Measurements from ENCODE around the gene IBA57.
"Not testable (repeated sequence)": the region's sequence is repeated elsewhere in the genome, so short reads cannot be mapped to it uniquely, and the experiment has no call there.

IBA57 gene

GRCh38 chr1:228219962-228220780 lies 54.6 kb downstream of the IBA57 start:
- TF ChIP-seq, protein P1, sequence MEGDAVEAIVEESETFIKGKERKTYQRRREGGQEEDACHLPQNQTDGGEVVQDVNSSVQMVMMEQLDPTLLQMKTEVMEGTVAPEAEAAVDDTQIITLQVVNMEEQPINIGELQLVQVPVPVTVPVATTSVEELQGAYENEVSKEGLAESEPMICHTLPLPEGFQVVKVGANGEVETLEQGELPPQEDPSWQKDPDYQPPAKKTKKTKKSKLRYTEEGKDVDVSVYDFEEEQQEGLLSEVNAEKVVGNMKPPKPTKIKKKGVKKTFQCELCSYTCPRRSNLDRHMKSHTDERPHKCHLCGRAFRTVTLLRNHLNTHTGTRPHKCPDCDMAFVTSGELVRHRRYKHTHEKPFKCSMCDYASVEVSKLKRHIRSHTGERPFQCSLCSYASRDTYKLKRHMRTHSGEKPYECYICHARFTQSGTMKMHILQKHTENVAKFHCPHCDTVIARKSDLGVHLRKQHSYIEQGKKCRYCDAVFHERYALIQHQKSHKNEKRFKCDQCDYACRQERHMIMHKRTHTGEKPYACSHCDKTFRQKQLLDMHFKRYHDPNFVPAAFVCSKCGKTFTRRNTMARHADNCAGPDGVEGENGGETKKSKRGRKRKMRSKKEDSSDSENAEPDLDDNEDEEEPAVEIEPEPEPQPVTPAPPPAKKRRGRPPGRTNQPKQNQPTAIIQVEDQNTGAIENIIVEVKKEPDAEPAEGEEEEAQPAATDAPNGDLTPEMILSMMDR (IDR thresholded peaks at IDR 0.05; ENCODE audit: control insufficient read depth, insufficient read depth, low read depth, low read length, missing control alignments), result no peak
- no peak for DNase-seq (ENCODE audit: low read depth)
- H3K4me3 ChIP-seq (ENCODE audit: control insufficient read depth, low read depth, low read length), result no peak overlapping the region

DNA sequence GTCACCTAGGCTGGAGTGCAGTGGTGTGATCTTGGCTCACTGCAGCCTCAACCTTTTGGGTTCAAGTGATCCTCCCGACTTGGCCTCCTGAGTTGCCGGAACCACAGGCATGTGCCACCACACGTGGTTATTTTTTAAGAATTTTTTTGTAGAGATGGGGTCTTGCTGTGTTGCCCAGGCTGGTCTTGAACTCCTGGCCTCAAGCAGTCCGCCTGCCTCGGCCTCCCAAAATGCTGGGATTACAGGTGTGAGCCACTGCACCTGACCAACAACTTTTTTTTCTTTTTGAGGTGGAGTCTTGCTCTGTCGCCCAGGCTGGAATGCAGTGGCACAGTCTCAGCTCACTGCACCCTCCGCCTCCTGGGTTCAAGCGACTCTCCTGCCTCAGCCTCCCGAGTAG lies 55.5 kb downstream of the IBA57 start:
- DNase-seq (ENCODE audit: low read depth); H3K4me3 ChIP-seq (ENCODE audit: control insufficient read depth, low read depth, low read length): not testable (repeated sequence)

DNA sequence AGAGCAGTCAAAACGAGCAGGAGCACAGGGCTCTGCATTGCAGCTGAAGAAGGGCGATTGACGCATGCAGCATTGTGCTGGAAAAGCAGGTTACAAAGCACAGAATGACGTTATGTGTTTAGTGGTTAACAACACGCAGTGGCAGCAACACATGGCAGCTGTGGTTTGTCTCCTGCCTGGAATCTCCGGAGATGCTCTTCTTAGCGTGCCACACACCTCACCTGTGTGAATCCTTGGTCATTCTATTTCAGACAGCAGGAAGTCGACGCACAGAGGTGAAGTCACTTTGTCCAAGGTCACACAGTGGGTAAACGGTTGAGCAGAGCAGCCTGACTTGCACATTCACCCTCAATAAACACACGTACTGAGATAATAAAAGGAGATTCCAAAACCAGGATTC lies 56.9 kb downstream of the IBA57 start:
- no peak for DNase-seq (ENCODE audit: low read depth)
- no peak overlapping the region for H3K4me3 ChIP-seq (ENCODE audit: control insufficient read depth, low read depth, low read length)
- TF ChIP-seq, protein P1 (IDR thresholded peaks at IDR 0.05; ENCODE audit: control insufficient read depth, insufficient read depth, low read depth, low read length, missing control alignments), result no peak

DNA sequence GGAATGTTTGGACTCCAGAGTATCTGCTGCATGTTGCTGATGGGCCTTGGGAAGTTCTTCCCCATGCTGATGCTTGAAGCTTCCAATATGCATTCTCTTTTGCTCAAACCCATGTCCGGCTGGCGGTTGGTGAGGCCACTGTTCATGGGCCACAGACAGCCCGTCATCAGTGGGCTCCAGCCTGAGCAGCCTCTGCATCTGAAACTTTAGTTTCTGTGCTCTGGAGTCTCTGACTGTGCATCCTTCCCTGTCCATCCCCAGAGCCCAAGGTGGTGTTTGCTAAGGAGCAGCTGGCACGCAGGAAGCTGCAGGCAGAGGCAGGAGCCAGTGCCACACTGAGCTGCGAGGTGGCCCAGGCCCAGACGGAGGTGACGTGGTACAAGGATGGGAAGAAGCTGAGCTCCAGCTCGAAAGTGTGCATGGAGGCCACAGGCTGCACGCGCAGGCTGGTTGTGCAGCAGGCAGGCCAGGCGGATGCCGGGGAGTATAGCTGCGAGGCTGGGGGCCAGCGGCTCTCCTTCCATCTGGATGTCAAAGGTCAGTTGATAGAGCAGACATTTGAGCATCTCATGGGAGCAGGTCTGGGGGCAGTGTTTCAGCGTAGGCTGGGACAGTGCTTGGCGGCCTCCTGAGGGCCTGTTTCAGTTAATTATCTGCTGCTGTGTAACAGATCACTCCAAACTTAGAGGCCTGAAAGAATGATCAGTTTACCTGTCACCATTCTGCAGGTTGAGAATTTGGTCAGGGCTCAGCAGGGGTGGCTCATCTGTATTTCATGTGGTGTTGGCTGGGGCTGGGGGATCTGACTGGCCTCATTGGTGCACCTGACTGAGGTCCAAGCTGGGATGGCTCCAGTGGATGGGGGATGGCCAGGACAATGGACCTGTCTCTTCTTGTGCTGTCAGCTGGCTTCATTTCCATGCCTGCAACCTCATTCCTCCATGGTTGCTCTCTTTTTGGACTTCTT lies 58.9 kb downstream of the IBA57 start:
- DNase-seq (ENCODE audit: low read depth), result no peak
- TF ChIP-seq, protein P1 (IDR thresholded peaks at IDR 0.05; ENCODE audit: control insufficient read depth, insufficient read depth, low read depth, low read length, missing control alignments), result no peak
- H3K4me3 ChIP-seq (ENCODE audit: control insufficient read depth, low read depth, low read length), result no peak overlapping the region

DNA sequence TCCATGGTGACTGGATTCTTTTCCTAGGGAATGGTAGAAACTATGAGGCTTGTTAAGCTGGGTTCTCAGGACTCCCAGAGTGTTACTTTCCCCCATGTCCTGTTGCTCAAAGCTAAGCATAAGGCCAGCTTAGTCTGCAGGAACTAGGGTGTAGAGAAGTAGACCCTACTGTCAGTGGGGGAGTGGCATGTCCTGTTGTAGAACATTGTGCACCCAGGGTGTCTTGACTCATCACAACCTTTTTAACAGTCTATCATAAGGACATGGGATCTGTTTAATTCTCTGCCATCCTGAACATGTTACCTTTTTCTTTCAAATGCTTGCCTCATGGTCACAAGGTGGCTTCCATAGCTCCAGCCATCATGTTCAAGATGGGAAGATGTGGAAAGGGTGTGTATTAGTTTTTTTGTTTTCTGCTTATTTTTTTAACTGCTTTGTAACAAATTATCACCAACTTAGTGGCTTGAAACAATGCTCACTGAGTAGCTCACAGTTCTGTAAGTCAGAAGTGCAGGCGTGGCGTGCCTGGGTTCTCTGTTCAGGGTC lies 59.6 kb downstream of the IBA57 start:
- TF ChIP-seq, protein P1 (IDR thresholded peaks at IDR 0.05; ENCODE audit: control insufficient read depth, insufficient read depth, low read depth, low read length, missing control alignments), result no peak
- no peak for DNase-seq (ENCODE audit: low read depth)

GRCh38 chr1:228225740-228226139 lies 60.1 kb downstream of the IBA57 start:
- TF ChIP-seq, protein P1 (IDR thresholded peaks at IDR 0.05; ENCODE audit: control insufficient read depth, insufficient read depth, low read depth, low read length, missing control alignments), result no peak
- no peak for DNase-seq (ENCODE audit: low read depth)
- H3K4me3 ChIP-seq (ENCODE audit: control insufficient read depth, low read depth, low read length), result no peak overlapping the region

More for the DNA sequence above, 59.6 kb downstream of the IBA57 start:
- no peak overlapping the region for H3K4me3 ChIP-seq (ENCODE audit: control insufficient read depth, low read depth, low read length)

Data from AG09309 (cell line).